GM20000 (cell line): ENCODE measurements around the gene ZNF423.

Source experiments
- DNase-seq: peaks from one replicate; pipeline ENCODE4 v3.0.0; 2012; ENCODE audit warnings: low spot score
- TF ChIP-seq, protein P1 (sequence below): IDR thresholded peaks from 2 replicates; pipeline ENCODE4 v1.5.1; 2012; ENCODE audit warnings: mild to moderate bottlenecking, control low read depth; ENCODE audit errors: extremely low read depth, missing control alignments

The ZNF423 gene

DNA sequence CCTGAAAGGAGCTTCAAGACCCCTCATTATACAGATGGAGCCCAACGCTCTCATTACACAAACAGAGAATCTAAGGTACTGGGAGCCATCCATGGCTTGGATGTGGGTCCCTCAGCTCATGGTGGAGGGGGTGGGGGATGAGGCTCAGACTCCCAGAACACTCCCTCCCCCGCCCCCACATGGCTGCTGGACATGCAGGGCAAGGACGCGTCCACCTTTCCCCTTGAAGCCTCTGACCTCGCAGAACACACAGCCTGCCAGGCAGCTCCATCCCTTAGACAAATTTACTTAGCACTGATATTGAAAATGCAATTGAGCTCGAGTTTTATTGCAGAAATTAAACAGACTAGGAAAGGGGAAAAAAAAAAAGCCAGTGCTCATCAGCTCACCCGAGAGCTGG lies 203.9 kb downstream of the ZNF423 start:
- no peak for DNase-seq
- TF ChIP-seq, protein P1, sequence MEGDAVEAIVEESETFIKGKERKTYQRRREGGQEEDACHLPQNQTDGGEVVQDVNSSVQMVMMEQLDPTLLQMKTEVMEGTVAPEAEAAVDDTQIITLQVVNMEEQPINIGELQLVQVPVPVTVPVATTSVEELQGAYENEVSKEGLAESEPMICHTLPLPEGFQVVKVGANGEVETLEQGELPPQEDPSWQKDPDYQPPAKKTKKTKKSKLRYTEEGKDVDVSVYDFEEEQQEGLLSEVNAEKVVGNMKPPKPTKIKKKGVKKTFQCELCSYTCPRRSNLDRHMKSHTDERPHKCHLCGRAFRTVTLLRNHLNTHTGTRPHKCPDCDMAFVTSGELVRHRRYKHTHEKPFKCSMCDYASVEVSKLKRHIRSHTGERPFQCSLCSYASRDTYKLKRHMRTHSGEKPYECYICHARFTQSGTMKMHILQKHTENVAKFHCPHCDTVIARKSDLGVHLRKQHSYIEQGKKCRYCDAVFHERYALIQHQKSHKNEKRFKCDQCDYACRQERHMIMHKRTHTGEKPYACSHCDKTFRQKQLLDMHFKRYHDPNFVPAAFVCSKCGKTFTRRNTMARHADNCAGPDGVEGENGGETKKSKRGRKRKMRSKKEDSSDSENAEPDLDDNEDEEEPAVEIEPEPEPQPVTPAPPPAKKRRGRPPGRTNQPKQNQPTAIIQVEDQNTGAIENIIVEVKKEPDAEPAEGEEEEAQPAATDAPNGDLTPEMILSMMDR = no peak

- DNase-seq = no peak
- TF ChIP-seq, protein P1 = no peak
These were observed 204.7 kb downstream of the ZNF423 start for GRCh38 chr16:49651226-49651625.

- TF ChIP-seq, protein P1 = no peak
- no peak for DNase-seq
These were observed 205.3 kb downstream of the ZNF423 start for GRCh38 chr16:49650603-49651002.

GRCh38 chr16:49649013-49649765 lies 206.7 kb downstream of the ZNF423 start:
- TF ChIP-seq, protein P1 = no peak
- no peak for DNase-seq

DNA sequence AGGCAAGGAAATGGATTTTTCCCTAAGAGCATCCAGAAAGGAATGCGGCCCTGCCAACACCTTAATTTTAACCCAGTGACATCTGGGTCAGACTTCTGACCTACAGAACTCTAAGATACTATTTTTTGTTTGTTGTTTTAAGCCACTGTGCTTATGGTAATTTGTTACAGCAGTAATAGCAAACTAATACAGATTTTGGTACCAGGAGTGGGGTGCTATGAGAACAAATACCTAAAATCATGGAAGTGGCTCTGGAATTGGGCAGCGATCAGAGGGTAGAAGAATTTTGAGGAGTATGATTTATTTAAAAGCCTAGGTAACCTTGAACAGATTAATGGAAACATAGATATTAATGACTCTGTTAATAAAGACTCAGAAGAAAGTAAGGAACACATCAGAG lies 208.2 kb downstream of the ZNF423 start:
- DNase-seq = no peak
- TF ChIP-seq, protein P1 = no peak

- no peak for DNase-seq
- TF ChIP-seq, protein P1 = no peak
These were observed 210.6 kb downstream of the ZNF423 start for GRCh38 chr16:49645263-49645662.

GRCh38 chr16:49644145-49644463 lies 211.8 kb downstream of the ZNF423 start:
- TF ChIP-seq, protein P1 = no peak
- no peak for DNase-seq
